SK-N-MC (cell line): ENCODE data around the gene SLC6A3.

Experiments used
- EZH2 ChIP-seq: fragments of 200-600 bp; sonication (generic); IDR thresholded peaks from one replicate; pipeline ENCODE4 v1.6.1; 2017; ENCODE audit warnings: antibody characterized with exemption
- FOXP2 ChIP-seq: optimal IDR thresholded peaks from 2 replicates; pipeline ENCODE3; 2011; ENCODE audit warnings: mild to moderate bottlenecking, moderate library complexity; ENCODE audit not compliant: insufficient read depth; ENCODE audit errors: extremely low read length, control extremely low read depth
- POLR2AphosphoS5 ChIP-seq: IDR thresholded peaks from 2 replicates; pipeline ENCODE4 v1.6.1; 2012; ENCODE audit warnings: mild to moderate bottlenecking, low read depth, low read length, borderline replicate concordance

GRCh38 chr5:1429496-1429895, 15.7 kb downstream of the SLC6A3 start:
- TF ChIP-seq EZH2 (no peak), POLR2AphosphoS5 (no peak), FOXP2 (no peak)
